ENCODE results near the gene BTBD18. TPM values are rescaled to one million over a fixed set of nuclear protein-coding genes. Genes with fewer than 3 reads are reported as not detected.

Gene BTBD18
- total RNA-seq, 1 donor from 2014 or later: not detected

Other genes with a start within 250 kb of the BTBD18 start
- 8.4 TPM for gene SLC43A1, start 236.1 kb downstream of the BTBD18 start, total RNA-seq
- 48.0 TPM for gene TIMM10, start 221.1 kb downstream of the BTBD18 start, total RNA-seq
- gene SMTNL1, start 214.2 kb downstream of the BTBD18 start, total RNA-seq: not detected
- gene UBE2L6, start 184.1 kb downstream of the BTBD18 start, total RNA-seq: 51.9 TPM
- 516 TPM for gene SERPING1, start 154.1 kb downstream of the BTBD18 start, total RNA-seq
- gene YPEL4, start 101.9 kb downstream of the BTBD18 start, total RNA-seq: 0.71 TPM
- gene CLP1, start 94.1 kb downstream of the BTBD18 start, total RNA-seq: 12.0 TPM
- 65.4 TPM for gene ZDHHC5, start 83.7 kb downstream of the BTBD18 start, total RNA-seq
- gene MED19, start 39.6 kb downstream of the BTBD18 start, total RNA-seq: 14.4 TPM
- 70.1 TPM for gene TMX2, start 39.2 kb downstream of the BTBD18 start, total RNA-seq
- gene SELENOH, start 10.3 kb downstream of the BTBD18 start, total RNA-seq: 101 TPM
- 150 TPM for gene CTNND1, start 10.0 kb upstream of the BTBD18 start, total RNA-seq

Measured in mesenteric fat pad (tissue), 1 donor.